ENCODE data around the gene CYP26B1.

DNA sequence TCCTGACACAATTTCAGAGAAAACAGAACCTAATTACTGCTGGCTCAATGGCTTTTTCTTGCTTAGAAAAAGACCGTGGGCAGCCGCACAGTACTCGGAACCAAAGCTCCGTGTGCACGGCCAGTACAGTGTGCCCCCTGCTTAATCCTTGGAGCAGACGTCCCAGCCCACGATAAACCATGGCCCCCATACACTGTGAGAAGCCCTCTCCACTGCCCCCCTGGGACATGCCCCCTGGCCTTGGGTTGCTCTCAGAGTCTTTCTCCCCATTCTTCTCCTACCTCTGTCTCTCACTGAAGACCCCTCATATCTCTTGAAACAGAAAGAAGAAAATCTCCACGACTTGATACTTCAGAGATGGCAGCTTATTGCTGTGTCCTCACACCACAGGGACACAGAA is 44.0 kb downstream of the CYP26B1 start:
- TF ChIP-seq, protein P1, sequence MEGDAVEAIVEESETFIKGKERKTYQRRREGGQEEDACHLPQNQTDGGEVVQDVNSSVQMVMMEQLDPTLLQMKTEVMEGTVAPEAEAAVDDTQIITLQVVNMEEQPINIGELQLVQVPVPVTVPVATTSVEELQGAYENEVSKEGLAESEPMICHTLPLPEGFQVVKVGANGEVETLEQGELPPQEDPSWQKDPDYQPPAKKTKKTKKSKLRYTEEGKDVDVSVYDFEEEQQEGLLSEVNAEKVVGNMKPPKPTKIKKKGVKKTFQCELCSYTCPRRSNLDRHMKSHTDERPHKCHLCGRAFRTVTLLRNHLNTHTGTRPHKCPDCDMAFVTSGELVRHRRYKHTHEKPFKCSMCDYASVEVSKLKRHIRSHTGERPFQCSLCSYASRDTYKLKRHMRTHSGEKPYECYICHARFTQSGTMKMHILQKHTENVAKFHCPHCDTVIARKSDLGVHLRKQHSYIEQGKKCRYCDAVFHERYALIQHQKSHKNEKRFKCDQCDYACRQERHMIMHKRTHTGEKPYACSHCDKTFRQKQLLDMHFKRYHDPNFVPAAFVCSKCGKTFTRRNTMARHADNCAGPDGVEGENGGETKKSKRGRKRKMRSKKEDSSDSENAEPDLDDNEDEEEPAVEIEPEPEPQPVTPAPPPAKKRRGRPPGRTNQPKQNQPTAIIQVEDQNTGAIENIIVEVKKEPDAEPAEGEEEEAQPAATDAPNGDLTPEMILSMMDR (IDR thresholded peaks at IDR 0.05): no peak
- TF ChIP-seq POLR2A (IDR thresholded peaks at IDR 0.05): no peak
